Activated T-cell treated with anti-CD3 and anti-CD28 coated beads, Interleukin-2, amount 50 U/mL, for 24 hours (primary cell): ENCODE measurements around the gene LST1.

Experiments used
- DNase-seq: peaks from one replicate; pipeline ENCODE4 v3.0.0-alpha.2; 2020
- H3K27ac Mint-ChIP-seq: 2 replicates; pipeline ENCODE4 v1.8.0; 2020; ENCODE audit warnings: mild to moderate bottlenecking, mixed read lengths
- H3K27me3 Mint-ChIP-seq: 2 replicates; pipeline ENCODE4 v1.8.0; 2020; ENCODE audit warnings: mixed read lengths
- H3K36me3 Mint-ChIP-seq: 2 replicates; pipeline ENCODE4 v1.8.0; 2020; ENCODE audit warnings: low read depth, mixed read lengths
- H3K4me1 Mint-ChIP-seq: 2 replicates; pipeline ENCODE4 v1.8.0; 2020; ENCODE audit warnings: low read depth, mixed read lengths
- H3K4me3 Mint-ChIP-seq: 2 replicates; pipeline ENCODE4 v1.8.0; 2020; ENCODE audit warnings: mild to moderate bottlenecking, moderate library complexity, mixed read lengths
- H3K9me3 Mint-ChIP-seq: 2 replicates; pipeline ENCODE4 v1.8.0; 2020; ENCODE audit warnings: mixed read lengths

LST1 gene

GRCh38 chr6:31632279-31632946, 46.3 kb downstream of the LST1 start:
- Mint-ChIP-seq H3K36me3 (peaks cover 100% of the 10 kb centered on the region), H3K27me3 (no peaks in the 10 kb centered on the region), H3K4me3 (no peak overlapping the region), H3K9me3 (no peaks in the 10 kb centered on the region), H3K27ac (peak overlapping the region; percentile 84), H3K4me1 (peaks cover 6% of the 10 kb centered on the region)
- DNase-seq: no peak

GRCh38 chr6:31633447-31633846, 47.4 kb downstream of the LST1 start:
- H3K36me3 Mint-ChIP-seq: peaks cover 99% of the 10 kb centered on the region

GRCh38 chr6:31634131-31634530, 48.1 kb downstream of the LST1 start:
- DNase-seq: no peak
- Mint-ChIP-seq H3K27ac (peak overlapping the region; percentile 84), H3K27me3 (no peaks in the 10 kb centered on the region), H3K4me3 (no peak overlapping the region), H3K36me3 (peaks cover 99% of the 10 kb centered on the region), H3K9me3 (no peaks in the 10 kb centered on the region), H3K4me1 (peaks cover 6% of the 10 kb centered on the region)

More at GRCh38 chr6:31633447-31633846, 47.4 kb downstream of the LST1 start:
- peaks cover 3% of the 10 kb centered on the region for H3K4me1 Mint-ChIP-seq
- H3K9me3 Mint-ChIP-seq: no peaks in the 10 kb centered on the region
- no peak overlapping the region for H3K4me3 Mint-ChIP-seq
- DNase-seq: no peak
- H3K27ac Mint-ChIP-seq: peak overlapping the region; percentile 84
- H3K27me3 Mint-ChIP-seq: no peaks in the 10 kb centered on the region

GRCh38 chr6:31634969-31635575, 49.0 kb downstream of the LST1 start:
- peaks cover 99% of the 10 kb centered on the region for H3K36me3 Mint-ChIP-seq

GRCh38 chr6:31636698-31637596, 50.9 kb downstream of the LST1 start:
- Mint-ChIP-seq H3K27ac (peak overlapping the region; percentile 65), H3K36me3 (peaks cover 99% of the 10 kb centered on the region), H3K4me3 (no peak overlapping the region), H3K4me1 (peaks cover 14% of the 10 kb centered on the region), H3K9me3 (no peaks in the 10 kb centered on the region), H3K27me3 (no peaks in the 10 kb centered on the region)
- no peak for DNase-seq

More at GRCh38 chr6:31634969-31635575, 49.0 kb downstream of the LST1 start:
- no peak overlapping the region for H3K4me3 Mint-ChIP-seq
- no peaks in the 10 kb centered on the region for H3K27me3 Mint-ChIP-seq
- H3K9me3 Mint-ChIP-seq: no peaks in the 10 kb centered on the region
- H3K27ac Mint-ChIP-seq: peak overlapping the region; percentile 72
- DNase-seq: no peak
- peaks cover 14% of the 10 kb centered on the region for H3K4me1 Mint-ChIP-seq
